Left cardiac atrium (tissue), 4 donors: ENCODE measurements around the gene NEK1. TPM values are rescaled to one million over a fixed set of nuclear protein-coding genes. Genes with fewer than 3 reads are reported as not detected.
A peak's percentile ranks its signal among the peaks of the same experiment; 100 is the strongest.

Source experiments
- ATAC-seq, 2 donors: fragments of 200-7000 bp; cut with Tn5 transposase; one replicate each; pipeline ENCODE4 v1.9.1; 2020; ENCODE audit warnings: mild to moderate bottlenecking in 2 of 2, moderate library complexity in 2 of 2
- DNase-seq: peaks from one replicate; pipeline ENCODE4 v3.0.0-alpha.2; 2020
- intact Hi-C, 2 donors: fragments of 100-400 bp; cut with DNase I; formaldehyde crosslinking; loops; one replicate each; pipeline versions ENCODE4 v1.14.1 to v1.15.1; 2022 to 2023
- total RNA-seq, 2 donors: library from RNA; stranded (reverse); fragmentation: NEBNext Ultra II Directional; extraction: Animal tissue kit (Norgen Biotek cat#: 25700); gene quantifications; one replicate each; pipeline ENCODE4 v1.2.1, GENCODE V29; 2021
- donor health status: DM: no; HTN: yes; CAD: no.
- donor health status: DM: no; HTN: yes; CAD: no; lungs with severe emphysema.
- donor health status: DM: yes; HTN: yes; CAD: no.
- donor health status: Dilated cardiomyopathy.

The NEK1 gene
- total RNA-seq, 2 donors from 2014 or later, result 12.4 to 13.3 TPM

- DNase-seq (no peak), ATAC-seq (peak in 1 of 2 donors; percentile 38)
- intact Hi-C loops, result no loop called here
Observed at GRCh38 chr4:169410839-169411770, 201.3 kb downstream of the NEK1 start.

GRCh38 chr4:169407217-169407845 is 205.1 kb downstream of the NEK1 start:
- ATAC-seq (peak; percentile 88 to 94), DNase-seq (no peak)
- intact Hi-C loops, result loop anchor here in 1 of 2 donors (10.0 kb wide), 1 partner anchor 53 kb away; no protein-coding TSS in a partner anchor

- no peak for ATAC-seq
- intact Hi-C loops, result loop anchor here in 1 of 2 donors (10.0 kb wide), 1 partner anchor 50 kb away; no protein-coding TSS in a partner anchor
- no peak for DNase-seq
Observed at GRCh38 chr4:169404960-169405359, 207.4 kb downstream of the NEK1 start.

GRCh38 chr4:169400832-169401231 is 211.6 kb downstream of the NEK1 start:
- intact Hi-C loops, result loop anchor here in 1 of 2 donors (10.0 kb wide), 1 partner anchor 46 kb away; no protein-coding TSS in a partner anchor
- DNase-seq, result no peak
- ATAC-seq, result no peak

- DNase-seq (no peak), ATAC-seq (no peak)
- intact Hi-C loops, result loop anchor here in 1 of 2 donors (10.0 kb wide), 1 partner anchor 45 kb away; no protein-coding TSS in a partner anchor
Observed at GRCh38 chr4:169399976-169400767, 212.2 kb downstream of the NEK1 start.

- intact Hi-C loops, result no loop called here
- ATAC-seq, result no peak
Observed at GRCh38 chr4:169398316-169398715, 214.1 kb downstream of the NEK1 start.

GRCh38 chr4:169397762-169398161 is 214.6 kb downstream of the NEK1 start:
- intact Hi-C loops, result no loop called here
- ATAC-seq (no peak), DNase-seq (no peak)

More at GRCh38 chr4:169398316-169398715, 214.1 kb downstream of the NEK1 start:
- no peak for DNase-seq

GRCh38 chr4:169385376-169385775 is 227.0 kb downstream of the NEK1 start:
- DNase-seq (no peak), ATAC-seq (no peak)
- intact Hi-C loops, result no loop called here

- intact Hi-C loops, result no loop called here
Observed at GRCh38 chr4:169384779-169385178, 227.6 kb downstream of the NEK1 start.

GRCh38 chr4:169383724-169384123 is 228.7 kb downstream of the NEK1 start:
- intact Hi-C loops, result no loop called here
- no peak for DNase-seq
- ATAC-seq, result peak in 1 of 2 donors; percentile 63

More at GRCh38 chr4:169384779-169385178, 227.6 kb downstream of the NEK1 start:
- no peak for DNase-seq
- ATAC-seq, result no peak

GRCh38 chr4:169379688-169380087 is 232.7 kb downstream of the NEK1 start:
- DNase-seq, result no peak
- ATAC-seq, result no peak
- intact Hi-C loops, result no loop called here

GRCh38 chr4:169377367-169377766 is 235.0 kb downstream of the NEK1 start:
- no peak for DNase-seq
- ATAC-seq, result no peak
- intact Hi-C loops, result no loop called here

- no peak for DNase-seq
- intact Hi-C loops, result no loop called here
- no peak for ATAC-seq
Observed at GRCh38 chr4:169376421-169376820, 236.0 kb downstream of the NEK1 start.

GRCh38 chr4:169372791-169373190 is 239.6 kb downstream of the NEK1 start:
- no peak for DNase-seq
- ATAC-seq, result no peak
- intact Hi-C loops, result no loop called here

- ATAC-seq (no peak), DNase-seq (no peak)
- intact Hi-C loops, result no loop called here
Observed at GRCh38 chr4:169369634-169370033, 242.7 kb downstream of the NEK1 start.

GRCh38 chr4:169367826-169368225 is 244.6 kb downstream of the NEK1 start:
- DNase-seq (no peak), ATAC-seq (no peak)
- intact Hi-C loops, result no loop called here

- intact Hi-C loops, result no loop called here
- no peak for DNase-seq
- no peak for ATAC-seq
Observed at GRCh38 chr4:169366821-169367220, 245.6 kb downstream of the NEK1 start.

- no peak for ATAC-seq
- no peak for DNase-seq
- intact Hi-C loops, result no loop called here
Observed at GRCh38 chr4:169362607-169363006, 249.8 kb downstream of the NEK1 start.

GRCh38 chr4:169361756-169362155 is 250.6 kb downstream of the NEK1 start:
- intact Hi-C loops, result no loop called here
- no peak for ATAC-seq
- no peak for DNase-seq
